Cortex of kidney (tissue), 1 donor: ENCODE results near the gene BEGAIN.

Experiments used
- DNase-seq: peaks from one replicate; lab custom pipeline; 2025; lab: John Stamatoyannopoulos, UW

Gene BEGAIN

DNA sequence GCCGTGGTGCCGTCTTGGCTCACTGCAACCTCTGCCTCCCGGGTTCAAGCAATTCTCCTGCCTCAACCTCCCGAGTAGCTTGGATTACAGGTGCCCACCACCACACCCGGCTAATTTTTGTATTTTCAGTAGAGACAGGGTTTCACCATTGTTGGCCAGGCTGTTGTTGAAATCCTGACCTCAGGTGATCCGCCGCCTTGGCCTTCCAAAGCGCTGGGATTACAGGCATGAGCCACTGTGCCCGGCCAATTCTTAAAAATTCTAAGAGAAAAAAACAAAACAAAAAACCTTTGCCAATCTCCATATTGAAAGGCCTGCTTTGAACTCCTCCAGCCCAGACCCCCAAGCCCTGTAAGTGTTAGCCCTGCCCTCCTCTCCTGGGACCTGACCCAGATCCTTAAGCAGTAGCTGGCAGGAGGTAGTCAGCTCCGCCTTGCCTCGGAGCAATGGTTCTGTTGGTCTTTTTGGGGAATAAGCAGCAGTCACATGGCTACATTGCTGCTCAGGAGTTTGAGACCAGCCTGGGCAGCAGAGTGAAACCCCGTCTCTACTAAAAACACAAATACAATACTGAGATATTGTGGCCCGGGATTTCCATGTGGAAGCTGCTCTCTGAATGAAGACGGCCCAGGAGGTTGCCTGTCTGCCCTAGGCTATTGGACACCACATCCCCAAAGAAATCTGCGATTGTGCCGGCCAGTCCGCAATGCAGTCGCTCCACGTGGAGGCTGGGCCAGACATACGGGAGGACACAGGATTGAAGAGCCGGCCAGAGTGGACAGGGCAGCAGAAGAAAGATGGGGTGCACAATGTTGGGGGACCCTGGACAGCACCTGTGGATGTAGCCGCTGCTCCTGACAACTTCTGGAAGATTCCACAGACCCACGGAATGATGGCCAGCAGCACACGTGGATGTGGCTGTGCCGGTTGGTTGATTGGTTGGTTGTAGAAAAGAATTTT lies 28.8 kb upstream of the BEGAIN start:
- no peak for DNase-seq

GRCh38 chr14:100614803-100615202 lies 27.6 kb upstream of the BEGAIN start:
- no peak for DNase-seq

DNA sequence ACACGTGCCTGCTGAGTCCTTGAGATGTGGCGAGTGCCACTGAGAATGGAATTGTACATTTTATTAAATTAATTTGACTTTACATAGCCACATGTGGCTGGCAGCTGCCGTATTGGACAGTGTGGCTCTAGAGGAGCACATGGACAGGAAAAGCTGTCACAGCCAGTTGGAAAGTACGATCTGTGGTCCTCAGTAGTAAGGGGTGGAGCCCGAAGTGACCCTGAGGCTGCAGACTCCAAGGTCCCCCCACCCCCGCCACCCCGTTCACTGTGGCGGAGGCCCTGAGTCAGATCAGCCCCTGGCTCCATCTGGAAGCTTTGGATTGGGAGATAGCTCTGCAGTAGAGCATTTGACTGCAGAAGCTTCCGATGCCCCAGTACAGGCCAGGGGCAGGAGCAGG lies 25.8 kb upstream of the BEGAIN start:
- DNase-seq = no peak

GRCh38 chr14:100611811-100612480 lies 24.7 kb upstream of the BEGAIN start:
- DNase-seq = no peak

DNA sequence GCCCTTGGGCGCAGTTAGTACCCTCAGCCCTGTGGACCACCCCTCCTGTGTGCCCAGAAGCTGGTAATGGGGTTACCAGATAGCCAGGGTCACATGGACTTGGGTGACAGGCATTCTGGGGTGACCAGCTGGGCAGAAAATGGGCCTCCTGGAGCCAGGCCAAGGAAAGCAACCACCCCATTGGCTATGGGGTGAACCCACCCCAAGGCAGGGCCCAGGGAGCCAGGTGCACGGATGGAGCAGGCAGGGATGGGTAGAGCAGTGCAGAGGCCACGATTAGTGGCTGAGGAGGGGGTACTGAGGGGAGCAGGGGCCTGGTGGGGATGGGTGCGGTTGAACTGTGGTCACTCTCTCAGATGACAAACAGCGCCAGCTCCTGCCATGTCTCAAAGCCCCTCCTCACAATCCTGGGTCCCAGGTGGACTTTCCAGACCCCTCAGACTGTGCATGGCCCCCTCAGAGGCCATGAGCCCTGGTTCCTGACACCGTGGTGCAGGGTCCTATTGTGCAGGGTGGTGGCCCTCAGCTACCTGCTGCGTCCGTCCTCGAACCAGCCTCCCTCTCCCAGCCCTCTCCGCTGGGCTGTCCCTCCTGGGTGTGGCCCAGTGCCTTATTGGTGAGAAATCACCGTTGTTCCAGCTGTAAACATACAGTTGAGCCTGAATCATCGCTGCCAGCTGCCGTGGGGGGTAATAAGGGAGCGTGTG lies 23.4 kb upstream of the BEGAIN start:
- no peak for DNase-seq

GRCh38 chr14:100609941-100610391 lies 22.7 kb upstream of the BEGAIN start:
- no peak for DNase-seq

- no peak for DNase-seq
These were observed 22.2 kb upstream of the BEGAIN start for GRCh38 chr14:100609331-100609870.

GRCh38 chr14:100608586-100609330 lies 21.5 kb upstream of the BEGAIN start:
- no peak for DNase-seq

- no peak for DNase-seq
These were observed 20.8 kb upstream of the BEGAIN start for GRCh38 chr14:100608064-100608463.

- DNase-seq = no peak
These were observed 20.4 kb upstream of the BEGAIN start for GRCh38 chr14:100607611-100607956.

- DNase-seq = no peak
These were observed 19.7 kb upstream of the BEGAIN start for GRCh38 chr14:100606687-100607610.

DNA sequence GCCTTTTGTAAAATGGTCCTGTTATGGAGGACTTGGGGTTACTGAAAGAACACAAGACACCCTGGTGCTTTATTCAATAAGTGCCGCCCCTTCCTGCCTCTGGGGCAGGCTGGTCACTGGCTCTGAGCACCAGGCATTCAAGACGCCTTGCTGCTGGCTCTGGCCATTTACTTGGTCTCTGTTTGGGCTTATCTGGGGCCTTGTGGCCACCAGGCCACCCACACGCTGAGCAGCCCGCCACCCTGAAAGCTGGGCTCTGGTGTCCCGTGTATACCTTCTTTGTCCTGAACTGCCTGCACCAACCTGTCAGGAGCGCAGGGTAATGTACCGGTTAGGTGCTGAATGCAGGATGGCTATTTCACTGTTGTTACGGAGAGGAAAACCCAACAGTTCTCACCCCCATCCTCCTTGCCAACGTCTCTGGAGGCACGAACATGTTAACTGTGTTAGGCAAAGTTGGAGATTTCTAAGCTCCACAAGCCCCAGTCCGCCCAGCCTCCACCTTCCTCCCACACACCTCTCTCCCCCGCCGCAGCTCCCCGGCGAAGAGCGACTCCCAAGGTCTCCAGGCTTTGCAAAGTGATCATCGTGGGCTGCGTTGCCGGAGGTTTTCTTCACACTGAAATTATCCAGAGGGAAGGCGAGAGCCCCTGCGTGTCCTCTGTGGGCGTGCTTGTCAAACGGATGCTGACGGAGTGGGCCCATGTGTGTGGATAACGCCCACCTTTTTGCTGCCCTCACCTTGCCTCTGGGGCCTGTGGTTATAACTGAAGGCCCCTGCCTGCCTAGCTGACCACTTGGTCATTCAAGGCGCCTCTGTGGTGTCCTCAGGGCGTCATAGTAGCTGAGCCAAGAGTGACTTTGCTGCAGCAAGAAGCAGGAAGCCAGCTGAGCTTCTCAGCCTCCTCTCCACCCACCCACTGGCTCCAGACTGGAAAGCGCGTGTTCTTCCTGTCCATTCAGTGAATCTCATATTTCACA lies 18.8 kb upstream of the BEGAIN start:
- no peak for DNase-seq

DNA sequence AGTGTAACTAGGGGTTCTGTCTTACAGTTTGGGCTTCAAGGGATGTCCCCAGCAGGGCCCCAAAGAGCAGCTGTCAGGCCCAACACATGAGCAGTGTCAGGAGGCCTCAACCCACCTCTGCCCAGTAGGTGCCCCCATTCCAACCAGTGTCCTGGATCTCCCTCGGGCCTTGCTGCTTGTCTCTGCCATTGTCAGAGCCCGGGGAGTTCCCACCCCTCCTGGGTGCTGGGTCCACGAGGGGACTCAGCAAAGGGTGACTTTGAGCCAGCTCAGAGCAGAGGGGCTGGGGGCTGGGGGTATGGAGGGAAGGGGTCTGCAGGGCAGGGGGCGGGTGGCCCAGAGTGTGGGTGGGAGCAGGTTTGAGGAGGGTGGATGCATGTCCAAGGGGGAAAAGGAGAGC lies 18.0 kb upstream of the BEGAIN start:
- DNase-seq = no peak

- no peak for DNase-seq
These were observed 17.5 kb upstream of the BEGAIN start for GRCh38 chr14:100604709-100605108.

- DNase-seq = no peak
These were observed 16.9 kb upstream of the BEGAIN start for GRCh38 chr14:100604121-100604501.

- no peak for DNase-seq
These were observed 16.3 kb upstream of the BEGAIN start for GRCh38 chr14:100603341-100604120.

GRCh38 chr14:100602621-100603230 lies 15.5 kb upstream of the BEGAIN start:
- no peak for DNase-seq

DNA sequence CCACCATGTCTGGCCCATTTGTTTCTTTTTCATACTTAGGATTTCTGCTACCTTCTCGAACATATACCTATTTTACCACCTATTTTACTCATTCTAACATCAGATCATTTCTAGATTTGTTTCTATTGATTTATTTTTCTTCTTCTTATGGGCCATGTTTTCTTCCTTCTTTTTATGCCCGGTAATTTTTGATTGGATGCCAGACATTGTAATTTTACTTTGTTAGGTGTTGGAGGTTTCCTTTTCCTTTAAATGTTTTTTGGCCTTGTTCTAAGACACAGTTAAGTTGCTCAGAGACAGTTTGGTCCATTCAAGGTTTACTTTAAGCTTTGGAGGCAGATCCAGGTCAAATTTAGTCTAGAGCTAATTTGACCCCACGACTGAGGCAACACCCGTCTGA lies 14.7 kb upstream of the BEGAIN start:
- no peak for DNase-seq
